GM21576 (cell line): ENCODE data around the gene ANKS1B.
A peak's percentile ranks its signal among the peaks of the same experiment; 100 is the strongest.

Experiments used
- ATAC-seq: cut with Tn5 transposase; IDR thresholded peaks from one replicate; pipeline ENCODE4 v1.9.1; 2021; ENCODE audit warnings: mild to moderate bottlenecking, moderate library complexity; ENCODE audit not compliant: unreplicated experiment

The ANKS1B gene

DNA sequence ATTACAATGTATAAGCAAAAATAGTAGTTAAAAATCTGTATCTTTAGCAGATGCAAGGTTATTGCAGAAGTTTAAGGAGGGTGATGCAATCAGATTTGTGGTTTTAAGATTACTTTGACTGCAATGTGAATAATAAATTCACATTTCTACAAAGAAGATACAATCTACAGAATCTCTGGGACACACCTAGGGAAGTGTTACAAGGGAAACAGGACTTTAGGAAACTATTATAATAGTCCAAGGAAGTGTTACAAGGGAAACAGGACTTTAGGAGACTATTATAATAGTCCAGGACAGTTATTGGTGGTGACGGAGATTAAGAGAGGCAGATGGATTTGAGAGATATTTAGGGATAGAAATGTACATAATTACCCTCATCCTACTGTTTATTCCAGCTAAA lies 491.5 kb downstream of the ANKS1B start:
- no peak for ATAC-seq

DNA sequence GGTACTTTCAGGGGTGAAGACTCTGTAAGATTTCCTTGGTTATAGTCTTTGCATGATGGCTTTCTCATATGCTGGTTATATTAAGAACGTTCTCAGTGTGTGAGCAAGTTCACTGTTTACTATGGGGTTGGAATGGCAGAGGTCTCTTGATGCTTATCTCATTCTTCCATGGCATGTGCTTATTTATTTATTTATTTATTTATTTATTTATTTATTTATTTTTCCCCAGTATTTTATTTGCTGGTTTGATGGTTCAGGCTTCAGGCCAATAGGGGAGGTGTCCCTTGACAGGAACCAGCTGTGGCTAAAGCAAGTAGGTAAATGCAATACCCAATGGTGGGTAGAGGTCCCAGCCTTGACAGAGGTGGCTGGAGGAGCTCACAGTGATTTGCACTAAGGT lies 498.5 kb downstream of the ANKS1B start:
- ATAC-seq, result no peak

DNA sequence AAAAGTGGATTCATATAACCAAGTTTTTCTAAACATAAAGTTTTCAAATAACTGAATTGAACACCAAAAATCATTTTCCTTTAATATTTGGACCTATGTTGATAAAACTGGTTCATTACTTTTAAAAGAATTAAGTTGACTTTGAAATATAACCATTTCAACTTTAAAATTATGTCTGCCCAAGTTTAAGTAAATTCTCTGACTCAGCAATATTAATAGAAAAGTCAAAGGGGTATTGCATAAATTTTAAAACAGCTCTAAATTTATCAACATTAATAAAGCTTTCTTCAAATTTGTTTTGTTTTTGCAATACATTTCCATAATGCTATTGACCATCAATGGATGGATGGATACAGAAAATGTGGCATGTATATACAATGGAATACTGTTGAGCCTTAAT lies 505.6 kb downstream of the ANKS1B start:
- ATAC-seq, result no peak

DNA sequence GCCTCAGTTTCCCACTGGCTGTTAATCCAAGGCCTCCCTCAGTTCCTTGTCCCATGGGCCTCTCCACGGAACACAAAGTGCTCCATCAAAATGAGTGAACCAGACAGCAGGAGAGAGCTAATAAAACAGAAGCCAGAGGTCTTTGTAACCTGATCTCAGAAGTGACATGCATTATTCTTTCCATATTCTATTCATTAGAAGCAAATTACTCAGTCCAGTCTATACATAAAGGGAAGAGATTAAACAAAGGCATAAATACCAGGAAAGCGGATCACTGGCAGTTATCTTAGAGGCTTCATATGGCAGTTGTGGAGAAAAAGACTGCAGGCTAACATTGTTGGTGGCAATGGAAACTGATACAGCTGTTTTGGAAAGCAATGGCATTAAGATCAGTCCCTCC lies 507.8 kb downstream of the ANKS1B start:
- no peak for ATAC-seq

DNA sequence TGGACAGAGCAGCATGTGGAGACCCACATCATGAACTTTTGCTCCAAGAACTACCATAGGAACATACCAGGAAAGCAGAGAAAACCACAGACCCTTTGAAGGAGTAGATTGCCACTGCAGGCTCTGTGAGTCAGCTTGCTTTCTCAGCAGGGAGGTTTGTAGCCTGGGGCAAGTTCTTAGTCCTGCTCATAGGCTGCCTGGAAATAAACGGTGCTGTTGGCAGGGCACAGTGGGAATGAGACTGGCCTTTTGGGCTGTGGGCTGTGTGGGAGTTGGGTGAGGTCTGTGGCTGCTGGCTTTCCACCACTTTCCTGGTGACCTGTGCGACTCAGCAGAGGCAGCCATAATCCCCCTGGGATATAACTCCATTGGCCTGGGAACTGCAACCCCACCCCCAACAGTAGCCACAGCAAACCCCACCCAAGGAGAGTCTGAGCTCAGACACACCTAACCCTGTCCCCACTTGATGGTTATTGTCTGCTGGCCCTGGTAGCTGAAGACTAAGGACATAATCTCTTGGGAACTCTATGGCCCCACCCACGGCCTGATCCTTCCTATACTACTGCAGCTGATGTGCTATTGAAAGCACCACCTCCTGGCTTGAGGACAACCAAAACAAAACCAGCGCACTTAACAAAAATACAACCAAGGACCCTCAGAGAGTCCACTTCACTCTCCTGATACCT lies 529.2 kb downstream of the ANKS1B start:
- ATAC-seq, result no peak

DNA sequence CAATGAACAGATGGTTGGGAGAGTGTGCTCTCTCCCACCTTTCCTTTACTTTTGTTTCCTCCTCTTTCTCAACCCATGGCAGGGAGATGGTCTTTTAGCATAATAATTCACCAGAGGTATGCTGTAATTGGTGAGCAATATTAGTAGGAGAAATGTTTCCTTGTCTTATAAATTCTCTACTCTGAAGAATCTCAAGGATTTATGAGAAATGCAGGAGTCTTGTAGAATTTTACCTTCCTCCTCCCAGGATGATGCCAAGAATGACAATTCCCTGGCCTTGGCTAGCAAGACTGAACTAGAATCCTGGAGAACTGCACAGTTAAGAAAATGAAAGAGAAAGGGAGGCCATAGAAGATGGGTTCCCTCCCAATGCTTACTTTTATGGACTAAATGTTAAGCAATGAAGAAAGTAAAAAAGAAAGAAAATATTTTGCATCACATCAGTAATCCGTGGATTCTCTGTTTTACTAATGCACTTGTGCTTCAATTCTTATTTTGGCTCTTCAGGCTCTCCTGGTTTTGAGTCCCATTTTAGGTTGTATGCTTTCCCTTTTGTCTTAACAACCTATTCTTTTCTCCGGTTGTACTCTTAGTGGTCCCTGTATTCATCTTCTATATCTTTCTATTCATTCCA lies 530.1 kb downstream of the ANKS1B start:
- no peak for ATAC-seq

DNA sequence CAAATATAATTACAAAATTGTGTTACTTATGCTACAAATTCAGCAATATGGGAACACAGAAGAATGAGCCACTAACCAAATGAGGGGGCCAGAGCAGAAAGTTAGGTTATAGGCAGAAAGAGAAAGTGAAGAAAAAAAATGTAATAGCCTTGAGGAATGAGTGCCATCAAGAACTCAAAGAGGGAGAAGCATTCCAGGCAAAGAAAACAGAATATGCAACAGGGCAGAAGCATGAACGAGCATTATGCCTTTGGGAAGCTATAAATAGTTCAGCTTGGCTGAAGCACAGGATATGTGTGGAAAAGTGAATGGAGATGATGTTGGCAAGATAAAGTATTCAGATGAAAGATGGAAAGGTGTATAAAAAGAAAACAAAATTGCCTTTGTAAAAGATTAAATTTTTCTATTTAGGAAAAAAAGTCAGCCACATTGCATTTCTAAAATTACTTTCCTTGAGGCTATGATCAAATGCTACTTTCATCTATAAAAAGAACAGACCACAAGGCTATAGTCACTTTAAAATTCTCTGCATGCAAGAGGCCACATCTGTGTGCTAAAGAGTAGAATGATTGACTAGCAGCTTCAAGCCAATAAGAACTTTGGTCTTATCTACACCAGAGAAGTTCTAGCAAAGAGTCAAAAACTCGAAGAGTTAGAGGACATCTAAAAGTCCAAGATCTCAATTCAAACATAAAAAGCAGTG lies 530.7 kb downstream of the ANKS1B start:
- ATAC-seq, result no peak

DNA sequence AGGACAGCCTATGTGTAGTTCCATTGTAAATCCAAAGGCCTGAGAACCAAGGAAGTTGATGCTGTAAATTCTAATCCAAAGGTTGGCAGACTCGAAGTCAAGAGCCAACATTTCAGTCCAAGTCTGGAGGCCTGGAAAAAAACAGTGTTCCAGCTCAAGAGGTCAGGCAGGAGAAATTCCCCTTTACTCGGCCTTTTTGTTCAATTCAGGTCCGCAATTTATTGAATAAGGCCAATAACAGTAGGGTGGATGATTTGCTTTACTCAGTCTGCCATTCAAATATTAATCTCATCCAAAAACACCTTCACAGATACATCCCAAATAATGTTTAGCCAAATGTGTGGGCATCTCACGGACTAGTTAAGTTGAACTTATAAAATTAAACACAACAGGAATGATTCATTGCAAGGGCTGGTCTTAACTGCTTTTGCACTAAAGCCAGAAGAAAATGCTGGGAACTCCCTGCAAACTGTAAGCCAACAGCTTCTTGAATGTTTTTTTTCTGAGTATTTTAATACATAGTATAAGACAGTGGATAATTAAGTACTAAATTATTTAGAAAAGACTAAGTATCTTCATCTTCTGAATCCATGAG lies 534.6 kb downstream of the ANKS1B start:
- no peak for ATAC-seq

DNA sequence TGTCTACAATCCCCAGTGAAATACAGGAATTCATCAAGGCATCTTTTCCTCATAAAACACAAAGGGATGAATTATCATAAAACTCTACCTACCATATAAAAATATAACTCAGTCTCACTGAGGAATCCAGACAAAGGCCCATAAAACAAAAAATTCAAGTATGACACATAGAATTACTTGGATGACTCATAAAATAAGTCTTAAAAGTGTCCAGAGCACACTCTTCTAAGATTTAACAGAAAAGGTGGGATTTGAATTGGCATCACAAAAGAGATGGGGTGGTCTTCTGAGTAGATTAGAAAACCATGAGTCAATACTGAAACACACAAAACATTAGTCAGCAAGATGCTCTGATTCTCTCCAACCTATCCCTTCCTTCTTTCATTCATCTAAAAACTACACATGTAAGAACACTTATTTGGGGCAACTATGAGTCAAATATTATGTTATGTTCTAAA lies 539.8 kb downstream of the ANKS1B start:
- no peak for ATAC-seq

DNA sequence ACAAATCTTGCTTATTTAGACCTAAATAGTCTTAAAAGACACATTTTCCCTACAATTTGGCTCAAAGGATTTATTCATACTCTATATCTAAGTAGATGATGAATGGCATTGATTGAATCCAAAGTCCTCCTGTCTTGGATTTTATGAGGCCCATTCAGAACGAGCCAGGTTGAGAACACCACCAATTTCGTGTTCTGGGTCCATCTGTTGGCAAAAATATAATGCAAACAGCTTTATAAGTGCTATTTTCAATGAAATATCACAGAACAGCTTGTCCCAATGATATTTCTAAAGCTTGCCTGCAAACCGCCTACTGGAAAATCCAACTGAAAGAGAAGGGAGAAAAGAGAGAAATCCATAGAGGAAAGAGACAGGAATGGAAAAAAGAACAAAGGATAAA lies 542.0 kb downstream of the ANKS1B start:
- no peak for ATAC-seq

DNA sequence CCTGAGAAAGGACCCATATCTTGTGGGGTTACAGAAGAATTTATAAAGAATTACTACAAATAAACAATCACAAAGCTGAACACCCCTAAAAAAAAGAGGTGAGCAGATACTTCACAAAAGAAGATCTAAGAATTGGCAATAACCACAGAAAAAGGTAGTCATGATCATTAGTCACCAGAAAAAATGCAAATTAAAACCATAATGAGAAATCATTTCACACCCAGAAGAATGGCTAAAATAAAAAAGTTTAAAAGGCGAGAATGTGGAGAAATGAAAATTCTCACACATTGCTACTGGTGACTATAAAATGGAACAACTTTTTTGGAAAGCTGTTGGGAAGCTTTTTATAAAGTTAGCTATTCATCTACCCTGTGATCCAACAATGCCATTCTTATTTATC lies 545.3 kb downstream of the ANKS1B start:
- ATAC-seq, result no peak

DNA sequence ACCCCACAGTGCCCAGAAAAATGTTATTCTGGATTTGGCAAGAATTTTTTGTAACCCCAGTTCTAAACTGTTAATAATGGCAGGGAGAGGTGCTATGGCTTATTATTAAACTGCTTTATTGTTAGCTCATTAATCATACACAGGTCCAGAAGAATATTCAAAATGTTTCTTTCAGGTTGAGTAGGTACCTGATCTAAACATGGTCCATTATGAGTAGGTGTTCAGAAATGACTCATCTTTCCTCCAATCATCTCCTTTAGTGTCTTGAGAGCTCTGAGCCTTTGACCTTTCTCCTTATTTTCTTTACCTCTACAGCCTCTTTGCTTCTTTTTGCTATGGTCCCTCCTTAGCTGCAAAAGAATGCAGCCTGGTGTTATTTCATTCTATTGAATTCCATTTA lies 548.2 kb downstream of the ANKS1B start:
- ATAC-seq, result peak; percentile 98

DNA sequence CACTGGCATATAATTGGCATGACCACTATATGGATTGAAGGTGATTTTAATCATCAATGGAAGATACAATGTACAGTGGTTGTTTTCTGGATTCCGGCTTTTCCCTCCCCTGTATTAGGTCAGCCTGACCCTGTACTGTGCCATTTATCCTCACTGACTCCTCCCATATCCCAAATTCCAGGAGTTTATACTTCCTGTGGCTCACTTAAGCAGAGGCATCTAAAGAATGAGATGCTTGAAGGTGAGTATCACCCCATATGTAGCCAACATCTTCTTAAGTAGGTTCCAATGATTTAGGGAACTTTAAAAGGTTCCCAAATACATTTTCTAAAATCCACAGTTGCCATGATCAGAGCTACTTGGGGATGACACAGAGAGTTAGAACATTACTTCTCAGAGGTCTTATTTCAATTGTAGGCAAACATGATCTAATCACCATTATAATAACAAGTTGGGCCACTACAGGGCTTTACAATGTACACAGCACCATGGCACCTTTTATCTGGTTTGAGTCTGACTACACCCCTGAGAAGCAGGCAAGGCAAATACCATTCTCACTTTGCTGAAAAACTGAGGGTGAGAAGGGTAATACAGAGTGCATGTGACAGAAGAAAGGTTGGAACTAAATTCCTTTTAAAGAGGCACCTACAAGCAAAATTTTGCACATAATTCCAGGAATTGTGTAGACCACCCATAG lies 549.5 kb downstream of the ANKS1B start:
- no peak for ATAC-seq

DNA sequence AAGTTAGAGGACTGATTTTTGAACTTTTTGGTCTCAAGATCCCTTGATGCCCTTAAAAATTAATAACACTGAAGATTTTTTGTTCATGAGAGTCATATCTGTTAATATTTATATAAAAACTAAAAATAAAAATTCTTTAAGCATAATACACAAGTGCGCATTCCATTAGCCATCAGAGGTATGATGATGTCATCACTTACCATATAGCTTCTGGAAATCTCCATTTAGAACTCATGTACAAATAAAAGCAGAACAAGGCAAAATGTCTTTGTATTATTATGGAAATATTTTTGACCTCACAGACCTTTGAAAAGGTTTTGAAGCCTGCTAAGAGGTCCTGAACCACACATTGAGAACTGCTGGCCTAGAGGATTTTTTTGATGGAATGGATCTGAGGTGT lies 551.6 kb downstream of the ANKS1B start:
- no peak for ATAC-seq

DNA sequence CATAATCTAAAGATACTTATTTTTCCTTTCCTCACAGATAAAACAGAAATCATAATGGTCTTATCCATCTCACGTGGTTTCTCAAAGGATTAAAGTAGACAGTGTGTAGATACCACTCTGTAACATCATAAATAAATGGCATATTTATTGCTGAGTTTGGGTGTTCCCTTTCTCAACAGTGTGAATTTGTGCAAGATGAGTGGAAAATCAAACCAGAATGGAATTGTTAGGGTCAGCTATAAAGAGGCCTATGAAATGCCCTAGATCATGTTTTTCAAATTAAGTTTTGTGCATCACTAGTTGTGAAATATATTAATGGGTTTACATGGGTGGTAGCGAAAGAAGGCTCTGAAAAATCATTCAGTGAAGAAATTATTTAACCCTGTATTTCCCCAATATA lies 553.5 kb downstream of the ANKS1B start:
- ATAC-seq, result no peak

DNA sequence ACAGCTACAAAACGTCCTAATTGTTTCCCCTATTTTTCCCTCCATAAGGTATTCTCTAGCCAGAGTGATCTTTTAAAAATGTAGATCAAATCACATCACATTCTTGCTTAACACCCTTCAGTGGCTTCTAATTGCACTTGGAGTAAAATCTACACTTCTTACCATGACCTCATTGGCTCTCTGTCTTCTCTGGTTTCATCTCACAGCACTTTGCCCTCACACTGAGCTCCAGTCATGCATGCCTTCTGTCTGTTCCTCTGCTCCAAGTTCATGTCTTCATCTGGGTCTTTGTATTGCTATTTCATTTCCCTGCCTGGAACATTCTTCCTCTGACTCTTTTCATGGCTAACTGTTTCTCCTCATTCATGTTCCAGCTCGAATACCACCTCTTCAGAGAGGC lies 557.6 kb downstream of the ANKS1B start:
- no peak for ATAC-seq

DNA sequence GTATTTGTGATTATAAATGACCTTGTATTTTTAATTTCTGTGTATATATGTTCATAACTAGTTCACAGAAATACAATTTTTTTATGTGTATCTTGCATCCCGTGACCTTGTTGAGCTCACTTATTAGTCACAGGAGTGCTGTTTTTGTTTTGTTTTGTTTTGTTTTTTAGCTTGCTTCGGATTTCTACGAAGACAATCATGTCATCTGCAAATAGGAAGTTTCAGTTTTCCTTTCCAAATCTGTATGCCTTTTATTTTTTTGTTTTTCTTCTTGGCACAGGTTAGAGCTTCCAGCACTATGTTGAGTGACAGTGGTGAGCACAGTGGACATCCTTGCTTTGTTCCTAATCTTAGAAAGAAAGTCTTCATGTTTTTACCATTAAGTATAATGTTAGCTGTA lies 566.4 kb downstream of the ANKS1B start:
- no peak for ATAC-seq

DNA sequence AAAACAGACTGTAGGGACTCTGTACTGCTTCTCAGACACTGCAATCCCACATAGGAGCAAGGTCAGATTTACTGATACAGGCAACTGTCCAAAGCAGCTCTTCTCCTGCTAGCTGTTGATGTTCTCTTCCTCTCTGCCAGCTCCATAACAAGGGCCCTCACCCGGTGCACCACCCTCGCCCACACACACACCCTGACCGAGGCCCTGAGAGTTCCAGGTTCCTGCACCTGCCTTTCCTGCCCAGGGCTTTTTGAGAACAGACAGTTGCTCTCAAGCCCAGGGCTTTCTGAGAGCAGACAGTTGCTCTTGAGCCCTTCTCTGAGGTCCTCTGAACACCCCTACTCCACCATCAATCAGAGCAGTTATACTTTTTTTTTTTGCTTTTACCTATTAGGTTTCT lies 571.0 kb downstream of the ANKS1B start:
- ATAC-seq, result no peak

DNA sequence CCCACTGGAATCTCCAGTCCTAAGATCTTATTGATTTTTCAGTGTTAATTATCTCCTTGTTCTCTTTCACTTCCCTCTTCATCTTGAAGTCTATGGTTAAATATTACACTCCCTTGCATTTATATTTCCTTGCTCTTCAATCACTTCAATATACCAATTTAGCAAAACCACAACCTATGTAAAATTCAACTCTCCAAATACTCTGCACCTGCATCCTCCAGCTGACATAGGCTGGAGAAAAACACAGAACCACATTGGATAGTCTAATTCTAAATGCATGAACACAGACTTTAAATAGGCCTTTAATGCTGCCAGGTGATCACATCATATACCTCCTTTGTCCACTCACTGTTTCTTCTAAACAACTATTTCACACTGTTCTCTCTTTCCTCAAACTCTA lies 591.0 kb downstream of the ANKS1B start:
- ATAC-seq, result peak; percentile 52

DNA sequence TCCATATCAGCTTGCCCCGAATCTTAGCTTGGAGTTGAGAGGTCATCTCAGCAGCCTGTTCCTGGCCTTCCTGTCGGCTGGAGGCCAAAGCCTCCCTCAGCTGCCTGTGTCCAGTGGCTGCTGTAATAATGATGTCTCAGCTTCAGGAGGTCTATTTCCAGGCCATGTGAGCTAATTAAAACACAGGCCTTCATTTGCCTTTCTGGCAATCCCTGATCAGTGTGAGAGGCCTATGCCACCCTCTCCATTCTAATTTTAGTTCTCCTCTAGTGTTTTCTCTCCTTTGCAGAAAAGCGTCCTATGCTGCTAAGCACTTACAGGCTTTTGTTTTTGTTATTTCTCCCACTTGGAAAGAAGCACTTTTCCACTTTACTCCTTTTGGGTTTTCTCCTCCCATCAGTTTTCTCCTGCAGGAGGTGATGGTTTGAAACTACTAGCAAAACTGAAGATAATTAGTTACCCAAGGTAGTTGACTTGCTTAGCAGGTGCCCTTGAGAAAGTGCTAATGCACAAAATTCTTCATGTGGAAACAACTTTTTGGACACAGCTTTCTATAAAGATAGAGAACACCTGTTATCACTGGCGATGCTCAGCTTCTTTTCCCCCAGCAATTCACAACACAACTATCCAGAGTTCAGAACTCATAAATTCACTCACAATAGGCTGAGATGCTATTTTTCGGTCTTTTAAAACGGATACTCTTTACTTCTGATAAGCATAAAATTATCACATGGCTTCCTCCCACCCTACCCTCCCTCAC lies 592.5 kb downstream of the ANKS1B start:
- ATAC-seq, result no peak

DNA sequence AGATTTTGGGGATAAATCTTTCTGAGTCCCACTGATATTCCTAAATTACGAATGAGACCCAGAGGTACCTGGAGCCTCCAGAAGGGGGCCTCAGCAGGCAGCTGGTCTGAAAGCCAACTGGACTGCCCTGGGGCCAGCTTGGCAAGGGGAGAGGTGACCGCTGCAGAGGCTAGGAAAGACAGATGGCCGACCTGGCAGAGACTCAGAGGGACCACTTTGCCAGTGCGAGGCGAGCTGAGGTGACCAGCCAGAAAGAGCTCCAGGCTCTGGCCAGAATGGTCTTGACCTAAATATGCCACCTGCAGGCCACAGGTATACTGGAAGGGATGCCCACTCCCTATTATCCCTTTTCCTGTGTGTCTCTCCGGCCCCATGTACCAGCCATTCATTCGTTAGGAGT lies 594.0 kb downstream of the ANKS1B start:
- no peak for ATAC-seq
